ENCODE measurements around the gene BBIP1.
A peak's percentile ranks its signal among the peaks of the same experiment; 100 is the strongest.

The BBIP1 gene

GRCh38 chr10:110863956-110864355 lies 55.0 kb downstream of the BBIP1 start:
- DNase-seq (ENCODE audit: low read depth, low spot score) = no peak

- no peak for DNase-seq (ENCODE audit: low read depth, low spot score)
Measured at GRCh38 chr10:110863361-110863760, 55.6 kb downstream of the BBIP1 start.

GRCh38 chr10:110862961-110863360 lies 56.0 kb downstream of the BBIP1 start:
- no peak for DNase-seq (ENCODE audit: low read depth, low spot score)

GRCh38 chr10:110861930-110862649 lies 56.9 kb downstream of the BBIP1 start:
- DNase-seq (ENCODE audit: low read depth, low spot score) = no peak

GRCh38 chr10:110861476-110861875 lies 57.5 kb downstream of the BBIP1 start:
- no peak for DNase-seq (ENCODE audit: low read depth, low spot score)

- DNase-seq (ENCODE audit: low read depth, low spot score) = no peak
Measured at GRCh38 chr10:110860576-110861241, 58.3 kb downstream of the BBIP1 start.

- no peak for DNase-seq (ENCODE audit: low read depth, low spot score)
Measured at GRCh38 chr10:110859973-110860376, 59.0 kb downstream of the BBIP1 start.

GRCh38 chr10:110859206-110859972 lies 59.6 kb downstream of the BBIP1 start:
- DNase-seq (ENCODE audit: low read depth, low spot score) = no peak

GRCh38 chr10:110858297-110858934 lies 60.6 kb downstream of the BBIP1 start:
- DNase-seq (ENCODE audit: low read depth, low spot score) = no peak

GRCh38 chr10:110857265-110858171 lies 61.5 kb downstream of the BBIP1 start:
- peak; percentile 52 for DNase-seq (ENCODE audit: low read depth, low spot score)

GRCh38 chr10:110853921-110854605 lies 64.9 kb downstream of the BBIP1 start:
- no peak for DNase-seq (ENCODE audit: low read depth, low spot score)

- DNase-seq (ENCODE audit: low read depth, low spot score) = no peak
Measured at GRCh38 chr10:110852947-110853346, 66.0 kb downstream of the BBIP1 start.

GRCh38 chr10:110852255-110852896 lies 66.6 kb downstream of the BBIP1 start:
- DNase-seq (ENCODE audit: low read depth, low spot score) = peak; percentile 77

- DNase-seq (ENCODE audit: low read depth, low spot score) = no peak
Measured at GRCh38 chr10:110851020-110851612, 67.9 kb downstream of the BBIP1 start.

GRCh38 chr10:110850099-110850498 lies 68.9 kb downstream of the BBIP1 start:
- DNase-seq (ENCODE audit: low read depth, low spot score) = no peak

All from ELF-1 (cell line).